ENCODE results near the gene KIZ.

The KIZ gene

GRCh38 chr20:21179757-21180156 lies 53.9 kb downstream of the KIZ start:
- DNase-seq (ENCODE audit: low spot score): no peak

- no peak for DNase-seq (ENCODE audit: low spot score)
Observed at GRCh38 chr20:21180248-21180647, 54.4 kb downstream of the KIZ start.

DNA sequence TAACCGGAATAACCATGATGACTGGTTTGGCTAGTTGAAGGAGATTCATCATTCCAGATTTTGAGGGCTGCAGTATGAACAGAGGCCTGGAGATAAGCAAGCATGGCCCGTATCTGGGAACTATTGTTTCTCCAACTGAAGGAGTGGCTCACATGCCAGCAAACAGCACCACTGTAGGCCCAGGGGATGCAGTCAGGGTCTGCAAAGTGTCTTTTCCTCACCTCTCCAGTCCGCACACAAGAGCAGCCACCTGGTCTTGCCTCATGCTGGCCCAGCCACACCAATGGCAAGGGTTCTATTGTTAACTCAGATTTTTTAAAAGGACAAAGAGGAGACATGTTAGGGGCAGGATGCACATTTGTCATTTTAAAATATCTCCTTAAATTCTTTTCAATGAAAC lies 55.1 kb downstream of the KIZ start:
- DNase-seq (ENCODE audit: low spot score): no peak

- DNase-seq (ENCODE audit: low spot score): no peak
Observed at GRCh38 chr20:21182832-21183563, 57.1 kb downstream of the KIZ start.

DNA sequence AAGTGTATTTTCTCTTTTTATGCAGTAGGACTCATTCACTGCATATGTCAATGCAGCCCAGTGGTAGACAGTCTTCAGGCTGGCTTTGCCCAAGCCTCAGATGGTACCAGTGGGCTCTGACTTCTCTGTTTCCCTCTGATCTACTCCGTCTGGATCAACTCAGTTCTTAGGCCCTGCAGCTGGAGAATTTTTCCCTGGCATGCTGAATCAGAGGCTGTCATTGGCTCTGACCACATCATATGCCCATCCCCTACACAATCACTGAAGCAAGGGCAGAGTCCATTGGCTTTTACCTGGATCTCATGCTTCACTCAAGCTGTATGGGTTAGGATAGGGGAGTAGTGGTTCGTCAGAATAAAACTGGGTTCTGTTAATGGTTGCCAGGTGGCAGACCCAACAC lies 57.8 kb downstream of the KIZ start:
- DNase-seq (ENCODE audit: low spot score): no peak

- no peak for DNase-seq (ENCODE audit: low spot score)
Observed at GRCh38 chr20:21184819-21185218, 58.9 kb downstream of the KIZ start.

- no peak for DNase-seq (ENCODE audit: low spot score)
Observed at GRCh38 chr20:21185849-21186248, 60.0 kb downstream of the KIZ start.

- DNase-seq (ENCODE audit: low spot score): no peak
Observed at GRCh38 chr20:21189761-21190523, 64.1 kb downstream of the KIZ start.

- no peak for DNase-seq (ENCODE audit: low spot score)
Observed at GRCh38 chr20:21190869-21191268, 65.0 kb downstream of the KIZ start.

DNA sequence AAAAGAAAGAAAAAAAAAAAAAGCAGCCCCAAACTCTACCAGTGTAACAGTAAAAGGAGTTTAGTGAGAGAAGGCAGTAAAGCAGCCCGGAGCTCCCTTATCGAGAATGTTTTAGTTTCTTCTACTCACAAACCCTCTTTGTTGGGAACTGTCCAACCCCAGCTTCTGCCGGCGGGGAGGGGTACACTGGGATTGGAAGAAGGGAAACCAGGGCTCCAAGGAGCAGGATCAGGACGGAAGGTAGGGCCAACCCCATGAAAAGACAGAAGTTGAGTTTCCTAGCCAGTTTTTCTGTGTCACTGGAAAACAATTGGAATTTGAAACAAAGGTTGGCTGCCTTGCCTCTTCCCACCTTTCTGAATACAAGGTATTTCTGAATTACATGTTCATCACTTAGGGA lies 66.0 kb downstream of the KIZ start:
- DNase-seq (ENCODE audit: low spot score): no peak

- DNase-seq (ENCODE audit: low spot score): no peak
Observed at GRCh38 chr20:21202259-21202658, 76.4 kb downstream of the KIZ start.

GRCh38 chr20:21203088-21203656 lies 77.3 kb downstream of the KIZ start:
- no peak for DNase-seq (ENCODE audit: low spot score)

- no peak for DNase-seq (ENCODE audit: low spot score)
Observed at GRCh38 chr20:21206584-21206983, 80.7 kb downstream of the KIZ start.

GRCh38 chr20:21208999-21209398 lies 83.1 kb downstream of the KIZ start:
- no peak for DNase-seq (ENCODE audit: low spot score)

GRCh38 chr20:21209668-21210067 lies 83.8 kb downstream of the KIZ start:
- DNase-seq (ENCODE audit: low spot score): no peak

GRCh38 chr20:21213691-21214090 lies 87.8 kb downstream of the KIZ start:
- DNase-seq (ENCODE audit: low spot score): no peak

DNA sequence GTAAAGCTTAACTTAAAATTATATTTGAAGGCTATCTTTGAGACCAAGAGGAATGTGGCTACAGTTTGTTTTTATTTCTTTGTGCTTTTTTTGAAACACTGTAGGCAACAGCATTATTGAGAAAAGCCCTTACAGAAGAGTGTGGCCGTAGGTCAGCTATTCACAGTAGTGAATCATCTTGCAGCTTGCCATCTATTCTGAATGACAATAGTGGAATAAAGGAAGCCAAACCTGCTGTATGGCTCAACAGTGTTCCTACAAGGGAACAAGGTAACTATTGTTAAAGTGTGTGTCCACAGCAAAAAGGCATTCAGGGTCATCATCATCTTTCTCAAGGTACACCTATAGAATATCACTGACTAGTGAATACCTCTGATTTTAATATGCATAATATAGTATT lies 88.5 kb downstream of the KIZ start:
- no peak for DNase-seq (ENCODE audit: low spot score)

DNA sequence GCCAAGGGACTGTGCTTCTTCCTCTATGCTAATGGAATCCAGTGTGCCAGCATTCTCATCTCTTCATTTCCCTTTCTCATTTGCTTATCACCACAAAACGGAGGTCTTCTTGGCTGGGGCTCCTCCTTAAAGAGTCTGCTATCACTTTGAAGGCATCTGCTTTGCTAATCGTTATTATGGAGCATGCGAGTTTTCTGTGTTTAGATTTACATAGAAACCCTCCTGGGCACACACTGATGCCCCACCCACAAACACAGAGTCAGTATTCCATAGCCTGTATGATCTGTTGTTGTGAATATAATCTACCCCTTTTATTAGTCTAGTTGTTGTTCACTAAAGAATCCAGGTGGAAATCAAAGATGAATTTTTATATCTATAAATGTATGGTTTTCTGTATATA lies 93.8 kb downstream of the KIZ start:
- DNase-seq (ENCODE audit: low spot score): no peak

DNA sequence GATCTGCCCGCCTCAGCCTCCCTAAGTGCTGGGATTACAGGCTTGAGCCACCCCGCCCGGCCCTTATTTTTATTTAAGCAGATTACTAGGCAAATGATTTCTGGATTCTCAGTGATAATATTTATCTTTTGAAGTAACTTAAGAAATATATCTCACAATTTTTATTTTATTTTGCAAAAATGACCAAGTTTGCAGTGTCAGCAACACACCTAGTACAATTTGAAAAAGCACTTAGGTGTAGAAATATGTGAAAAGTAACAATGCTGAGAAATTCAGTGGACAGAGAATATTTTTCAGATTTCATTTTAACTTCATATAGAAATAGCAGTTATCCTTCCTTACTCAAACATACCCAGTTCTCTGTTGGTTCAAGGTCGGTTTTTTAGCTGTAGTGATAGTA lies 98.3 kb downstream of the KIZ start:
- DNase-seq (ENCODE audit: low spot score): no peak

DNA sequence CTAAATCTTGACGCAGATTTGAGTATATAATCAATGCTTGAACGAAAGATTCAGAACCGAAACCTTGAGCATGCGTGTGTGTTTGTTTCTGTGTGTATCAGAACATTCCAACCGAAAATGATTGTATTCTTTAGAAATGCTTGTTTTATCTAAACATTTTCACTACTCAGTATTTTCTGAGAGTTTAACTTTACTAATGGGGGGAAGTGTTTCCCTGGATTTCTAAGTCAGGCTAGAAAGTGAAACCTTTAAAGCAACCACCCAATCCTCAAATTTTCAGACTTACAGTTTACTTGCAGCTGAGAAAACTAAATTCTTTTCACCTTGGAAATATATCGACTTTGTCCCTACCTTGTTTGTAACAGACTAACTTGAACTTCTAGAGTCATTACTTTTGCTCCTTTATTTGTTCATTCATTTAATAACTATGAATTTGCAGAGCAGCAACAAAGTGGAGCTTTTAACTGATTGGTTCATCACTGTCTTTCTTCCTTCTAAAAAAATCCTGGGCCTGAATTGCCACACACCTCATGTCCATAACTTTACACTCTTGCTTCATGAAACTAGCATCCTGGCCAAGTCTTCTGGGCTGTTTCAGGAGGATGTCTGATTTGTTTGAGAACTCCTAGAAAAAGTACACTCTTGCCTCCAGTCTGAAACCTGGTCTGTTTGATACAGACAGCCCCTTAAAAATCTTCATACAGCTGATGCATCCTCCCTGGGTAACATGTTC lies 99.5 kb downstream of the KIZ start:
- DNase-seq (ENCODE audit: low spot score): no peak

DNA sequence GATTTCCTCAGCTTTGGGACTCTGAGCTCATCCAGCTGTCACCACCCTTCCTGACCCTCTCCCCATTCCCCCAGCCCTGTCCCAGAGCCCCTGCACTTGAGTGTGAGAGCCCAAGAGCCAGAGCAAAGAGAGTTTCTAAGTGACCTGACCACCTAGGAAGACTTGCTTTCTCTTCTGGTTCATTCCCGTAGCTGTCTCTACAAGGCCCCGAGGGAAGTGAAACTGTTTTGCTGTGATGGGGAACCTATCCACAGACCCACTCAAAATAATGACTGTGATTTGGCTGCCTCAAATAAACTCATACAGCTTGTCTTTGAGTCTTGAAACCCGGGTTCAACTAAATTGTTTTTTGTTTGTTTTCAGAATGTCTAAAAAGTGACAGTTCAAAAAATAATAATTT lies 102.6 kb downstream of the KIZ start:
- no peak for DNase-seq (ENCODE audit: low spot score)

DNA sequence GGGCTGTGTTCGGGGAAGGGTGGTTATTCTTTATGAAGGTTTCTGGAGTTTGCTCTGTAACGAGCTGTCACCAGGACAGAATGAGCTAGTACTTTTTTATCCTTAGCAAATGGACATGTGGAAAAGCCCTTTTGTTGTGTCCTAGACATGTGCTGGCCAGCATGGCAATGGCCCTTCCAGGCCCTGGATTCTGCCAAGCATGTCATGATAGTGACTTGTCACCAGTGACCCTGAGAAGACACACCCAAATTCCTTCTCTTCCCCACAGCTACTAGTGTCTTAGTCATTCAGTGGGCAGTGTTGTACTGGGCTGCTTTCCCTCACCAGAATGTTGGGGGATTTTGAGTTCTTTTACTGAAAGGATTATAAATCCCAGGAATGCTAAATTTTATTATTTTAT lies 103.3 kb downstream of the KIZ start:
- DNase-seq (ENCODE audit: low spot score): no peak

- DNase-seq (ENCODE audit: low spot score): no peak
Observed at GRCh38 chr20:21230220-21230619, 104.3 kb downstream of the KIZ start.
